Subcutaneous abdominal adipose tissue (tissue), 5 donors: ENCODE results near the gene PTPN2.

ENCODE experiments used
- H3K27ac ChIP-seq: one replicate; pipeline ENCODE4 v1.7.0; 2013; ENCODE audit warnings: low read depth, mild to moderate bottlenecking, inconsistent platforms, low read length, moderate library complexity
- H3K27me3 ChIP-seq, 5 donors: one replicate each; pipeline ENCODE4 v1.7.0; 2013; ENCODE audit warnings: low read length in 5 of 5, inconsistent platforms in 1 of 5; ENCODE audit not compliant: control insufficient read depth in 5 of 5, insufficient read depth in 4 of 5
- H3K36me3 ChIP-seq, 5 donors: one replicate each; pipeline ENCODE4 v1.7.0; 2013; ENCODE audit warnings: low read length in 5 of 5; ENCODE audit not compliant: control insufficient read depth in 5 of 5, insufficient read depth in 5 of 5
- H3K4me1 ChIP-seq, 5 donors: one replicate each; pipeline ENCODE4 v1.7.0; 2013; ENCODE audit warnings: low read length in 5 of 5, mild to moderate bottlenecking in 3 of 5, moderate library complexity in 1 of 5; ENCODE audit not compliant: control insufficient read depth in 5 of 5, insufficient read depth in 5 of 5
- H3K4me3 ChIP-seq, 5 donors: one replicate each; pipeline ENCODE4 v1.7.0; 2013; ENCODE audit warnings: low read length in 5 of 5, low read depth in 1 of 5
- H3K9ac ChIP-seq, 5 donors: one replicate each; pipeline ENCODE4 v1.7.0; 2013; ENCODE audit warnings: low read length in 5 of 5, mild to moderate bottlenecking in 4 of 5, moderate library complexity in 3 of 5
- H3K9me3 ChIP-seq, 5 donors: one replicate each; pipeline ENCODE4 v1.7.0; 2013; ENCODE audit warnings: low read length in 5 of 5; ENCODE audit not compliant: control insufficient read depth in 5 of 5
- donor health status: healthy.
- donor health status: healthy.
- donor health status: healthy.
- donor health status: healthy.
- donor health status: healthy.

The PTPN2 gene

DNA sequence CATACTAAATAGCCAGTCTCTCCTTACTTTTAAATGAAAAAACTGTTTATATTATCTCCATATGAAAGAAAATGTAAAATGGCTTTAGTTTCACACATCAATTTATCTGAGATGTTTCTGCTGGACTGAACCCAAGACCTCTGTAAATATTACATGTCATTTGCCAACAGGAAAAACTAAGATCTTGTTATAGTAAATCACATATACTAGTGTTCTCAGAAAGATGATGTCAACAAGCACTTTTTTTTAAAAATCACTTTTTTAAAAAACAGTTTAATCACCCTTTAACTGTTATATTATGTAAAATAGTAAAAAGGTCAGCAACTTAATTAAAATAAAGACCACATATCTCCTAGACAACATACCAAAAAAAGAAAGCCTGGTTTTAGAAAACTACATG lies 46.3 kb downstream of the PTPN2 start:
- Histone ChIP-seq H3K4me3 (no peak overlapping the region), H3K9ac (peak overlapping the region in 3 of 5 donors; percentile 11 to 30 (median 17)), H3K9me3 (no peaks in the 10 kb centered on the region), H3K27me3 (no peaks in the 10 kb centered on the region), H3K4me1 (peaks cover 2 to 22% (median 13%) of the 10 kb centered on the region in 5 donors), H3K27ac (peak overlapping the region; percentile 31), H3K36me3 (peaks cover 7 to 19% (median 11%) of the 10 kb centered on the region in 5 donors)

DNA sequence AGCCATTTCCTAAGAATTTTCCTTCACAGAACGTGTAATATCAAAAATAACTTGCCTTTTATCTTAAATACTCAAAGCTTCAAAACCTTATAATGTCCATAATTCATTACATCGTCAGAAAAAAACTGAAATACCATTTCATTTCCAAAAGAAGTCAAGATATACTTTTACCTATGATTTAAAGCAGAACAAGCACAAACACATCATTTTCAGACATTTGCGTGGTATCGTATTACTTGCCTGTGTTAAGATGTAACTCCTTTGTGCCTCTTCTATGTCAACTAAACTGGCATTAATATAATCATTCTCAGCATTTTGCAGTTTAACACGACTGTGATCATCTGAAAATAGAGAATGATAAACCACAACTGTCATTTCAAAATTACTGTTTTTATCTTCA lies 47.5 kb downstream of the PTPN2 start:
- Histone ChIP-seq H3K27me3 (no peaks in the 10 kb centered on the region), H3K4me3 (no peak overlapping the region), H3K9me3 (no peaks in the 10 kb centered on the region), H3K9ac (no peak overlapping the region), H3K36me3 (peaks cover 9 to 24% (median 11%) of the 10 kb centered on the region in 5 donors), H3K27ac (no peak overlapping the region), H3K4me1 (peaks cover 2 to 22% (median 13%) of the 10 kb centered on the region in 5 donors)

- Histone ChIP-seq H3K36me3 (peaks cover 7 to 44% (median 22%) of the 10 kb centered on the region in 5 donors), H3K27me3 (no peaks in the 10 kb centered on the region), H3K4me3 (no peak overlapping the region), H3K4me1 (no peaks in the 10 kb centered on the region), H3K9me3 (peaks cover 3 to 17% (median 12%) of the 10 kb centered on the region in 5 donors), H3K9ac (no peak overlapping the region), H3K27ac (no peak overlapping the region)
Measured at GRCh38 chr18:12828116-12829051, 55.7 kb downstream of the PTPN2 start.

GRCh38 chr18:12827588-12827987 lies 56.4 kb downstream of the PTPN2 start:
- no peaks in the 10 kb centered on the region for H3K4me1 ChIP-seq
- H3K36me3 ChIP-seq, result peaks cover 6 to 37% (median 21%) of the 10 kb centered on the region in 5 donors

DNA sequence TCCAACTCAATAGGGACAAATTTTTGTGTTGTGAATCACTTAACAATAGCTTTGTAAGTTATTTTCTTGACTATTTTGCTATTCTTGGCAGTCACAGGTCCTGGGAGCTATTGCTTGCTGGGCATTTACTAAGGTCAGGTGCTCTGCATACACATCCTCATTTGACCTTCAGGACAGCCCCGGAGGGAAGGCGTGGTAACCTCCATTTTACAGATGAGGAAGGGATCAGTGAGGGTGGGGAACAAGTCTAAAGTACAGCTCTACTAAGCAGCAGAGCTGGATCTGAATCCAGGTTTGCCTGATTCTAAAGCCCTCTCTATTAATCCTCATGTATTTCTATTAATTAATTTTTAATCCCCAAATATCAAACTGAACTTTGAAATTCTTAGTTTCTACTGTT lies 58.8 kb downstream of the PTPN2 start:
- H3K36me3 ChIP-seq, result peaks cover 16 to 39% (median 20%) of the 10 kb centered on the region in 5 donors
- no peaks in the 10 kb centered on the region for H3K27me3 ChIP-seq
- peaks cover 3 to 17% (median 12%) of the 10 kb centered on the region in 5 donors for H3K9me3 ChIP-seq
- H3K27ac ChIP-seq, result no peak overlapping the region
- no peak overlapping the region for H3K4me3 ChIP-seq
- no peak overlapping the region for H3K9ac ChIP-seq
- peaks cover 0 to 6% (median 0%) of the 10 kb centered on the region in 5 donors for H3K4me1 ChIP-seq

More at GRCh38 chr18:12827588-12827987, 56.4 kb downstream of the PTPN2 start:
- Histone ChIP-seq H3K27ac (no peak overlapping the region), H3K4me3 (no peak overlapping the region), H3K9me3 (peaks cover 3 to 17% (median 12%) of the 10 kb centered on the region in 5 donors), H3K27me3 (no peaks in the 10 kb centered on the region), H3K9ac (no peak overlapping the region)

DNA sequence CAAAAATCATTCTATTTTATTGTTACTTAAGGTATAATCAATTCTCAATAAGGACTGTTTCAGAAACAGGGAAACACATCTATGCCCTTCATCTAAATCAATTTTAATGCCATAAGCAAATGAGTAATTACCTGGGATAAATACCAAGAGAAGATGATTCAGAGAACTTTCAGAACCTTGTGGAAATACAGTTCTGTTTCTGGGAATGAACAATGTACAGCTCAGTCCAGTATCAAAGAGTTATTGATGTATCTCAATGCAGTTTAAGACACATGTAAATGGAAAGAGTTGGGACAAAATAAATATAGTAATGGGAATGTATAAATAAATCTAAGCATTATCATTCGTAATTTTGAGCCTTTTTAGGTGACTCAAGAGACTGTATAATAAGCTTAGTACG lies 60.1 kb downstream of the PTPN2 start:
- H3K27me3 ChIP-seq, result no peaks in the 10 kb centered on the region
- no peak overlapping the region for H3K4me3 ChIP-seq
- peaks cover 0 to 16% (median 5%) of the 10 kb centered on the region in 5 donors for H3K4me1 ChIP-seq
- H3K9ac ChIP-seq, result no peak overlapping the region
- H3K36me3 ChIP-seq, result peaks cover 16 to 35% (median 20%) of the 10 kb centered on the region in 5 donors
- no peak overlapping the region for H3K27ac ChIP-seq
- peaks cover 3 to 17% (median 12%) of the 10 kb centered on the region in 5 donors for H3K9me3 ChIP-seq

GRCh38 chr18:12821408-12821807 lies 62.6 kb downstream of the PTPN2 start:
- Histone ChIP-seq H3K27me3 (no peaks in the 10 kb centered on the region), H3K9me3 (no peaks in the 10 kb centered on the region), H3K4me1 (peaks cover 0 to 16% (median 5%) of the 10 kb centered on the region in 5 donors), H3K4me3 (no peak overlapping the region), H3K9ac (no peak overlapping the region), H3K36me3 (peaks cover 11 to 33% (median 14%) of the 10 kb centered on the region in 5 donors), H3K27ac (no peak overlapping the region)

DNA sequence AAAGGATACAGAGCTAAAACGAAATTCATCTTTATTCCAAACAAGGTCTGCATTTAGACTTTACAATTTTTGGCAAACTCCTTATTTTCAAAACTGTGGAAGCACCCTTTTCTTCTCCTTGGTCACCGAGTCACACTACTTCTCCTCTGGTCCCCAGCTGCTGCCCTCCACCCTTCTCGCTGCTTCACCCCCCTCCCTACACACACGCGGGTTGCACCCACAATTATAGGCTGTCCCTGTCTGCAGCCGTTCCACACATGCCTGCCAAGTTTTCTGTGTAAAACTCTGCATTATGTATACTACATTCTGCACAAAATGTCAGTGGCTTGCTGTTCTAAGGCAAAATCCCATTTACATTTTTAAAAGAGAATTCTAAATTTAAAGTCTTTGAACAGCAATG lies 63.5 kb downstream of the PTPN2 start:
- H3K4me1 ChIP-seq, result peaks cover 0 to 16% (median 5%) of the 10 kb centered on the region in 5 donors
- no peaks in the 10 kb centered on the region for H3K9me3 ChIP-seq
- H3K4me3 ChIP-seq, result no peak overlapping the region
- no peak overlapping the region for H3K27ac ChIP-seq
- peaks cover 16 to 38% (median 22%) of the 10 kb centered on the region in 5 donors for H3K36me3 ChIP-seq
- no peaks in the 10 kb centered on the region for H3K27me3 ChIP-seq
- no peak overlapping the region for H3K9ac ChIP-seq

DNA sequence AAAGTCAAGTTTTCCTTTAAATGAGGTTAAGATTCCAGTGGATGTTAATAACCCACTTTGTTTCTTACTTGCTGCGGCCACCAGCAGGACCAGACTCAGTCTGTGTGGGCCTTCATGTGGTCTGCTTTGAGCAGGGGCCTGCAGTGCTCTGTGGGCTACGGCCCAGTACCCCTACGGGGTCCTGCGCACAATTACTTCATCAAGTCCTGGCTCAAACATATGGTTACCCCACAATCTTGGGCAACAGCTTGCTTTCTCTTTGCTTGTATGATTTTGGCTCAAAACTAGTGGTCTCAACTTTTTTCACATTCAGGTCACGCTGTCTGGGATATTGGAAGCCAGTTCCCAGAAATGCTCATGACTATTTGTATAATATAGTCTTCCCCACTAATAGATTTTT lies 64.2 kb downstream of the PTPN2 start:
- peaks cover 0 to 16% (median 5%) of the 10 kb centered on the region in 5 donors for H3K4me1 ChIP-seq
- H3K9me3 ChIP-seq, result no peaks in the 10 kb centered on the region
- H3K27ac ChIP-seq, result peak overlapping the region; percentile 53
- peaks cover 12 to 33% (median 18%) of the 10 kb centered on the region in 5 donors for H3K36me3 ChIP-seq
- peak overlapping the region in 1 of 5 donors; percentile 9 for H3K9ac ChIP-seq
- H3K27me3 ChIP-seq, result no peaks in the 10 kb centered on the region
- no peak overlapping the region for H3K4me3 ChIP-seq

DNA sequence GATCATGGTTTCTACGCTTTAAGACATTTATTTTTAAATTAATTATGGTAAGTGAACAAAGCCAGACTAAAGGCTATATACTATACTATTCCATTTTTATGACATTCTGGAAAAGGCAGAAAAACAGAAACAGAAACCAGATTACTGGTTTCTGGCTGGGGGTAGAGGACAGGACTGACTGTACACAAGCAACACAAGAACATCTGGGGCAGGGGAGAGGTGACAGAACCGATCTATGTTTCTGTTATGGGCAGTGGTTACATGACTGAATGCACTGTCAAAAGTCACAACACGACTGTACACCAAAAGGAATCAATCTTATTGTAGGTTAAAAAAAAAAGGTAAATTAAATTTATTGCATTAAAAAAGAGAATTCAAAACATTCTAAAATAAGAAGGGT lies 64.7 kb downstream of the PTPN2 start:
- Histone ChIP-seq H3K27me3 (no peaks in the 10 kb centered on the region), H3K4me1 (peaks cover 0 to 16% (median 5%) of the 10 kb centered on the region in 5 donors), H3K4me3 (no peak overlapping the region), H3K9me3 (no peaks in the 10 kb centered on the region), H3K27ac (peak overlapping the region; percentile 53), H3K9ac (peak overlapping the region in 1 of 5 donors; percentile 9), H3K36me3 (peaks cover 12 to 32% (median 17%) of the 10 kb centered on the region in 5 donors)
